Measurements from ENCODE around the gene SLC39A11. TPM values are rescaled to one million over a fixed set of nuclear protein-coding genes. Genes with fewer than 3 reads are reported as not detected.

SLC39A11 gene
- total RNA-seq, 1 experiment from 2014 or later, result 15.2 TPM

DNA sequence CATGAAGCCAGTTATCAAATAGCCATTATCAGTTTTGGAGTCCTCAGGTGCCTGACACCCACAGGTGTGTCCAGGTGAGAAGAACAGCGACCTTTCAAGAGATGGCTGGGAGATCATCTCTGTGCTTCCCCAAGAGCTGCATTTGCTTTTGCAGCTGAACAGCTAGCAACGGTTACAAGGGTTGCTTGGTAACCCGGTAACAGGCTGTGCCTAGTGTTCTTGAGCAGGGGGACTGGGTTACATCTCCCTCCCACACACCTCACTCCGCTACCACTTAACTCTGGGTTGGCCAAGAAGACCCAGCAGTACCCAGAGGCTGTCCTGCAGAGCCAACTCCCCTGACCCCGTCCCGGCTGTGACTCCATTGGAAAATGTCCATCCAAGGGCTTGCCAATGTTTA, 147.0 kb downstream of the SLC39A11 start:
- no peak overlapping the region for H3K27ac ChIP-seq (ENCODE audit: insufficient read length, low read depth, low read length)
- no peak overlapping the region for H3K4ac ChIP-seq (ENCODE audit: low read depth, low read length)
- H3K36me3 Mint-ChIP-seq (ENCODE audit: insufficient read depth in 1 of 3, low read depth in 3 of 3), result peaks cover 0 to 2% (median 0%) of the 10 kb centered on the region in 3 experiments; a peak in 2 of 7 replicates
- no peak overlapping the region for H2BK20ac ChIP-seq (ENCODE audit: low read depth, low read length, poor library complexity, severe bottlenecking)
- H2BK12ac ChIP-seq (ENCODE audit: insufficient read length, low read depth, low read length), result no peak overlapping the region
- TF ChIP-seq, protein P1, sequence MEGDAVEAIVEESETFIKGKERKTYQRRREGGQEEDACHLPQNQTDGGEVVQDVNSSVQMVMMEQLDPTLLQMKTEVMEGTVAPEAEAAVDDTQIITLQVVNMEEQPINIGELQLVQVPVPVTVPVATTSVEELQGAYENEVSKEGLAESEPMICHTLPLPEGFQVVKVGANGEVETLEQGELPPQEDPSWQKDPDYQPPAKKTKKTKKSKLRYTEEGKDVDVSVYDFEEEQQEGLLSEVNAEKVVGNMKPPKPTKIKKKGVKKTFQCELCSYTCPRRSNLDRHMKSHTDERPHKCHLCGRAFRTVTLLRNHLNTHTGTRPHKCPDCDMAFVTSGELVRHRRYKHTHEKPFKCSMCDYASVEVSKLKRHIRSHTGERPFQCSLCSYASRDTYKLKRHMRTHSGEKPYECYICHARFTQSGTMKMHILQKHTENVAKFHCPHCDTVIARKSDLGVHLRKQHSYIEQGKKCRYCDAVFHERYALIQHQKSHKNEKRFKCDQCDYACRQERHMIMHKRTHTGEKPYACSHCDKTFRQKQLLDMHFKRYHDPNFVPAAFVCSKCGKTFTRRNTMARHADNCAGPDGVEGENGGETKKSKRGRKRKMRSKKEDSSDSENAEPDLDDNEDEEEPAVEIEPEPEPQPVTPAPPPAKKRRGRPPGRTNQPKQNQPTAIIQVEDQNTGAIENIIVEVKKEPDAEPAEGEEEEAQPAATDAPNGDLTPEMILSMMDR (conservative IDR thresholded peaks at IDR 0.05), result no peak
- no peaks in the 10 kb centered on the region for H3K27me3 ChIP-seq (ENCODE audit: insufficient read depth, low read length)
- H3K9ac ChIP-seq (ENCODE audit: extremely low read depth, insufficient read length, low read length), result no peak overlapping the region
- no peak overlapping the region for H2BK15ac ChIP-seq (ENCODE audit: low read depth, low read length)
- H3K9me3 ChIP-seq (ENCODE audit: control insufficient read depth, low read depth, low read length), result no peaks in the 10 kb centered on the region
- no peaks in the 10 kb centered on the region for H3K79me1 ChIP-seq (ENCODE audit: insufficient read depth, low read depth, low read length, poor library complexity, severe bottlenecking)
- DNase-seq, result no peak
- H4K5ac ChIP-seq (ENCODE audit: insufficient read length, low read depth, low read length), result no peak overlapping the region
- H3K23me2 ChIP-seq (ENCODE audit: insufficient read length, low read depth, low read length, poor library complexity, severe bottlenecking), result no peaks in the 10 kb centered on the region
- H3K79me2 ChIP-seq (ENCODE audit: insufficient read depth, low read length), result no peaks in the 10 kb centered on the region
- no peaks in the 10 kb centered on the region for H3K27me3 Mint-ChIP-seq (ENCODE audit: low read depth)
- no peak overlapping the region for H3T11ph ChIP-seq (ENCODE audit: low read length)
- no CpG with 5 or more reads among the region's 6 CpGs for WGBS (ENCODE audit: extremely low coverage, insufficient read length, low lambda C conversion rate)
- H3K4me1 ChIP-seq (ENCODE audit: insufficient read depth, low read length), result no peaks in the 10 kb centered on the region
- H3K14ac ChIP-seq (ENCODE audit: insufficient read depth, low read length), result no peak overlapping the region
- H4K20me1 ChIP-seq (ENCODE audit: control insufficient read depth, insufficient read depth, insufficient read length), result no peaks in the 10 kb centered on the region
- no peak overlapping the region for H4K91ac ChIP-seq (ENCODE audit: insufficient read length, low read depth, low read length)
- no peak overlapping the region for H3K4me2 ChIP-seq (ENCODE audit: insufficient read depth, insufficient read length, low read length)
- H2AFZ ChIP-seq (ENCODE audit: low read length), result no peak overlapping the region
- no peak overlapping the region for H4K8ac ChIP-seq (replicated peaks; ENCODE audit: insufficient read length, low read depth, low read length)
- no peak overlapping the region for H3K18ac ChIP-seq (ENCODE audit: insufficient read length, low read depth, low read length)
- peaks cover 6% of the 10 kb centered on the region in 2 experiments; a peak in 2 of 4 replicates for H3K4me1 Mint-ChIP-seq
- H2BK120ac ChIP-seq (ENCODE audit: low read depth, low read length, poor library complexity, severe bottlenecking), result no peak overlapping the region
- no peak overlapping the region for H3K56ac ChIP-seq (ENCODE audit: insufficient read length, low read depth, low read length)
- H2AK5ac ChIP-seq (ENCODE audit: insufficient read length, low read length), result no peak overlapping the region
- no peak overlapping the region for H2BK5ac ChIP-seq (ENCODE audit: insufficient read length, low read length)
- H3K4me3 Mint-ChIP-seq, result no peak overlapping the region
- no peak overlapping the region for H3K27ac Mint-ChIP-seq
- H3K9me3 Mint-ChIP-seq, result no peaks in the 10 kb centered on the region; a peak in 2 of 5 replicates
- no peak overlapping the region for H3K23ac ChIP-seq (ENCODE audit: insufficient read length, low read depth, low read length)
